PC-9 (cell line): ENCODE data around the gene ANO5.
"Not testable (repeated sequence)": the region's sequence is repeated elsewhere in the genome, so short reads cannot be mapped to it uniquely, and the experiment has no call there.

ENCODE experiments used
- CTCF ChIP-seq: fragments of 200-600 bp; sonication (generic); conservative IDR thresholded peaks from 2 replicates; pipeline ENCODE4 v1.6.1; 2017; ENCODE audit warnings: mixed run types, antibody characterized with exemption, mild to moderate bottlenecking, moderate library complexity
- EZH2 ChIP-seq: fragments of 200-600 bp; sonication (generic); IDR thresholded peaks from 2 replicates; pipeline ENCODE4 v1.8.0; 2017; ENCODE audit warnings: antibody characterized with exemption, low read depth

- TF ChIP-seq CTCF, EZH2: not testable (repeated sequence)
Observed at GRCh38 chr11:22268983-22269624, 76.2 kb downstream of the ANO5 start.
